H9 (cell line): ENCODE measurements around the gene SNPH. TPM values are rescaled to one million over a fixed set of nuclear protein-coding genes. Genes with fewer than 3 reads are reported as not detected.

Experiments
- DNase-seq: peaks from one replicate; pipeline ENCODE4 v3.0.0-alpha.2; 2017
- H2AFZ ChIP-seq: one replicate; pipeline ENCODE4 v1.6.1; 2013; ENCODE audit warnings: mild to moderate bottlenecking, low read length, control low read depth, moderate library complexity
- H2AK5ac ChIP-seq: 2 replicates; pipeline ENCODE4 v1.6.1; 2013; ENCODE audit warnings: low read length, control low read depth, mixed read lengths; ENCODE audit not compliant: insufficient read length
- H2BK120ac ChIP-seq: one replicate; pipeline ENCODE4 v1.6.1; 2013; ENCODE audit warnings: low read depth, mild to moderate bottlenecking, low read length, control low read depth, inconsistent platforms; ENCODE audit not compliant: poor library complexity, severe bottlenecking
- H2BK12ac ChIP-seq: 2 replicates; pipeline ENCODE4 v1.6.1; 2013; ENCODE audit warnings: low read length, control low read depth, mixed read lengths, low read depth; ENCODE audit not compliant: insufficient read length
- H2BK15ac ChIP-seq: 2 replicates; pipeline ENCODE4 v1.6.1; 2013; ENCODE audit warnings: low read depth, low read length, control low read depth
- H2BK20ac ChIP-seq: one replicate; pipeline ENCODE4 v1.6.1; 2013; ENCODE audit warnings: low read depth, mild to moderate bottlenecking, low read length, control low read depth, inconsistent platforms; ENCODE audit not compliant: poor library complexity, severe bottlenecking
- H2BK5ac ChIP-seq: 2 replicates; pipeline ENCODE4 v1.6.1; 2013; ENCODE audit warnings: low read length, control low read depth, mixed read lengths; ENCODE audit not compliant: insufficient read length
- H3K14ac ChIP-seq: 2 replicates; pipeline ENCODE4 v1.6.1; 2013; ENCODE audit warnings: low read length, control low read depth; ENCODE audit not compliant: insufficient read depth
- H3K18ac ChIP-seq: 2 replicates; pipeline ENCODE4 v1.6.1; 2013; ENCODE audit warnings: low read depth, mild to moderate bottlenecking, mixed read lengths, low read length, control low read depth; ENCODE audit not compliant: insufficient read length
- H3K23ac ChIP-seq: 2 replicates; pipeline ENCODE4 v1.6.1; 2013; ENCODE audit warnings: low read length, control low read depth, mixed read lengths, low read depth; ENCODE audit not compliant: insufficient read length
- H3K23me2 ChIP-seq: 2 replicates; pipeline ENCODE4 v1.6.1; 2013; ENCODE audit warnings: low read depth, mild to moderate bottlenecking, mixed read lengths, low read length, control low read depth; ENCODE audit not compliant: insufficient read length, poor library complexity, severe bottlenecking
- H3K27ac ChIP-seq: 2 replicates; pipeline ENCODE4 v1.5.1; 2013; ENCODE audit warnings: low read length, control low read depth, mixed read lengths, low read depth; ENCODE audit not compliant: insufficient read length
- H3K27me3 ChIP-seq: 2 replicates; pipeline ENCODE4 v1.6.1; 2013; ENCODE audit warnings: low read length, control low read depth, inconsistent platforms; ENCODE audit not compliant: insufficient read depth
- H3K4ac ChIP-seq: 2 replicates; pipeline ENCODE4 v1.6.1; 2013; ENCODE audit warnings: low read depth, mild to moderate bottlenecking, control low read depth, inconsistent platforms, low read length, moderate library complexity
- H3K4me1 ChIP-seq: 2 replicates; pipeline ENCODE4 v1.6.1; 2013; ENCODE audit warnings: low read length, control low read depth, inconsistent platforms; ENCODE audit not compliant: insufficient read depth
- H3K4me2 ChIP-seq: 2 replicates; pipeline ENCODE4 v1.6.1; 2013; ENCODE audit warnings: low read length, control low read depth, mixed read lengths; ENCODE audit not compliant: insufficient read length, insufficient read depth
- H3K56ac ChIP-seq: 2 replicates; pipeline ENCODE4 v1.6.1; 2013; ENCODE audit warnings: low read depth, mild to moderate bottlenecking, mixed read lengths, low read length, control low read depth; ENCODE audit not compliant: insufficient read length
- H3K79me1 ChIP-seq: 2 replicates; pipeline ENCODE4 v1.6.1; 2013; ENCODE audit warnings: low read depth, mild to moderate bottlenecking, moderate library complexity, low read length, control low read depth, inconsistent platforms; ENCODE audit not compliant: insufficient read depth, poor library complexity, severe bottlenecking
- H3K79me2 ChIP-seq: 2 replicates; pipeline ENCODE4 v1.6.1; 2013; ENCODE audit warnings: low read length, control low read depth, inconsistent platforms; ENCODE audit not compliant: insufficient read depth
- H3K9ac ChIP-seq: 2 replicates; pipeline ENCODE4 v1.6.1; 2013; ENCODE audit warnings: low read length, control low read depth, mixed read lengths; ENCODE audit not compliant: insufficient read length; ENCODE audit errors: extremely low read depth
- H3K9me3 ChIP-seq: one replicate; pipeline ENCODE4 v1.6.1; 2013; ENCODE audit warnings: low read depth, low read length, inconsistent platforms; ENCODE audit not compliant: control insufficient read depth
- H3T11ph ChIP-seq: one replicate; pipeline ENCODE4 v1.6.1; 2013; ENCODE audit warnings: mild to moderate bottlenecking, low read length, control low read depth, inconsistent platforms
- H4K20me1 ChIP-seq: one replicate; pipeline ENCODE4 v1.6.1; 2013; ENCODE audit not compliant: control insufficient read depth, insufficient read length, insufficient read depth
- H4K5ac ChIP-seq: 2 replicates; pipeline ENCODE4 v1.6.1; 2013; ENCODE audit warnings: low read depth, mild to moderate bottlenecking, mixed read lengths, low read length, control low read depth; ENCODE audit not compliant: insufficient read length
- H4K8ac ChIP-seq: replicated peaks from 2 replicates; pipeline ENCODE4 v1.6.1; 2013; ENCODE audit warnings: low read length, control low read depth, mixed read lengths, low read depth; ENCODE audit not compliant: insufficient read length
- H4K91ac ChIP-seq: 2 replicates; pipeline ENCODE4 v1.6.1; 2013; ENCODE audit warnings: low read depth, mild to moderate bottlenecking, moderate library complexity, mixed read lengths, low read length, control low read depth; ENCODE audit not compliant: insufficient read length
- H3K27ac Mint-ChIP-seq, 3 experiments: 2 replicates in 2 of 3; 3 replicates in 1 of 3; pipeline ENCODE4 v1.8.0; 2020 to 2021; ENCODE audit warnings: mixed read lengths in 3 of 3, mild to moderate bottlenecking in 1 of 3, moderate library complexity in 1 of 3
- H3K27me3 Mint-ChIP-seq: 2 replicates; pipeline ENCODE4 v1.8.0; 2021; ENCODE audit warnings: low read depth, mild to moderate bottlenecking, moderate library complexity, mixed read lengths
- H3K36me3 Mint-ChIP-seq, 3 experiments: 2 replicates in 2 of 3; 3 replicates in 1 of 3; pipeline ENCODE4 v1.8.0; 2020 to 2021; ENCODE audit warnings: low read depth in 3 of 3, mixed read lengths in 3 of 3; ENCODE audit not compliant: insufficient read depth in 1 of 3
- H3K4me1 Mint-ChIP-seq, 2 experiments: 2 replicates each; pipeline ENCODE4 v1.8.0; 2020; ENCODE audit warnings: mixed read lengths in 2 of 2
- H3K4me3 Mint-ChIP-seq, 2 experiments: 2 replicates in 1 of 2; 3 replicates in 1 of 2; pipeline ENCODE4 v1.8.0; 2020 to 2021; ENCODE audit warnings: mild to moderate bottlenecking in 2 of 2, mixed read lengths in 2 of 2, moderate library complexity in 1 of 2
- H3K9me3 Mint-ChIP-seq, 2 experiments: 2 replicates in 1 of 2; 3 replicates in 1 of 2; pipeline ENCODE4 v1.8.0; 2020; ENCODE audit warnings: mild to moderate bottlenecking in 2 of 2, mixed read lengths in 2 of 2, moderate library complexity in 1 of 2
- CTCF ChIP-seq: fragments of 200-600 bp; sonication (generic); conservative IDR thresholded peaks from 3 replicates; pipeline ENCODE4 v1.8.0; 2021; ENCODE audit warnings: antibody characterized with exemption, mild to moderate bottlenecking
- WGBS: extraction: QIAGEN DNeasy Blood & Tissue Kit; methylation state at CpG from one replicate; pipeline ENCODE4 v1.1.7; 2013; ENCODE audit warnings: missing lambda C conversion rate, low lambda C conversion rate, mixed read lengths; ENCODE audit not compliant: insufficient read length; ENCODE audit errors: extremely low coverage; 5-methylcytosine and 5-hydroxymethylcytosine counted together
- total RNA-seq: library from RNA; stranded (reverse); gene quantifications from 2 replicates; pipeline ENCODE4 v1.2.1, GENCODE V29; 2021

SNPH gene
- total RNA-seq, 1 experiment from 2014 or later: 1.8 TPM

GRCh38 chr20:1240549-1240948 lies 25.5 kb upstream of the SNPH start:
- no peak for DNase-seq
- no peak overlapping the region for H2AFZ ChIP-seq
- H2BK20ac ChIP-seq: no peak overlapping the region
- H2BK5ac ChIP-seq: no peak overlapping the region
- H3K4me1 ChIP-seq: no peaks in the 10 kb centered on the region
- Mint-ChIP-seq H3K9me3 (no peaks in the 10 kb centered on the region), H3K27me3 (peaks cover 22% of the 10 kb centered on the region), H3K4me1 (peaks cover 0 to under 1% of the 10 kb centered on the region in 2 experiments; a peak in 3 of 4 replicates), H3K4me3 (no peak overlapping the region), H3K27ac (no peak overlapping the region), H3K36me3 (no peaks in the 10 kb centered on the region)
- no peaks in the 10 kb centered on the region for H3K9me3 ChIP-seq
- H2AK5ac ChIP-seq: no peak overlapping the region
- no peaks in the 10 kb centered on the region for H3K23me2 ChIP-seq
- no peaks in the 10 kb centered on the region for H3K79me2 ChIP-seq
- no peak overlapping the region for H2BK12ac ChIP-seq
- no CpG with 5 or more reads among the region's 5 CpGs for WGBS
- no peaks in the 10 kb centered on the region for H4K20me1 ChIP-seq
- no peak overlapping the region for H3K27ac ChIP-seq
- H3T11ph ChIP-seq: no peak overlapping the region
- H4K91ac ChIP-seq: no peak overlapping the region
- no peak overlapping the region for H2BK120ac ChIP-seq
- no peak overlapping the region for H3K14ac ChIP-seq
- no peak overlapping the region for H4K8ac ChIP-seq
- H3K27me3 ChIP-seq: no peaks in the 10 kb centered on the region
- H4K5ac ChIP-seq: no peak overlapping the region
- H2BK15ac ChIP-seq: no peak overlapping the region
- H3K23ac ChIP-seq: no peak overlapping the region
- H3K4me2 ChIP-seq: no peak overlapping the region
- no peak for TF ChIP-seq CTCF
- H3K56ac ChIP-seq: no peak overlapping the region
- no peak overlapping the region for H3K9ac ChIP-seq
- H3K18ac ChIP-seq: no peak overlapping the region
- no peaks in the 10 kb centered on the region for H3K79me1 ChIP-seq
- no peak overlapping the region for H3K4ac ChIP-seq
